GM12878 (cell line): Measurements from ENCODE around the gene ZNF423. TPM values are rescaled to one million over a fixed set of nuclear protein-coding genes. Genes with fewer than 3 reads are reported as not detected.

Experiments
- ATAC-seq: fragments of 200-7000 bp; cut with Tn5 transposase; 3 replicates; pipeline ENCODE4 v1.9.1; 2020; ENCODE audit warnings: mild to moderate bottlenecking, moderate library complexity
- BruUV-seq: library from RNA; stranded (reverse); fragments of 400-500 nt; replicated peaks from 2 replicates; lab custom pipeline; 2021; lab: Mats Ljungman, UMichigan
- CTCF ChIA-PET: fragments of 300-600 bp; sonication (Branson Sonifier 250); formaldehyde crosslinking; extraction: SDS; loops from one replicate; lab custom pipeline; 2021; ENCODE audit warnings: inconsistent platforms; lab: Yijun Ruan, JAX
- POLR2A ChIA-PET: fragments of 350-600 bp; formaldehyde crosslinking; extraction: SDS; loops from one replicate; lab custom pipeline; 2021; ENCODE audit warnings: inconsistent platforms; lab: Charles Lee
- RAD21 ChIA-PET: fragments of 300-600 bp; sonication (Branson Sonifier 250); formaldehyde crosslinking; loops from one replicate; lab custom pipeline; 2023; ENCODE audit warnings: antibody characterized with exemption; ENCODE audit not compliant: unreplicated experiment; lab: Charles Lee
- SMC1A ChIA-PET: fragments of 300-600 bp; sonication (Branson Sonifier 250); formaldehyde crosslinking; loops from one replicate; lab custom pipeline; 2023; ENCODE audit not compliant: unreplicated experiment, uncharacterized antibody; lab: Charles Lee
- DNase-seq: peaks from one replicate; pipeline ENCODE4 v3.0.0-alpha.2; 2011; ENCODE audit warnings: low read depth, low spot score
- FAIRE-seq: peaks from 3 replicates; lab custom pipeline; 2011; peaks lifted over from hg19 to GRCh38; lab: Jason Lieb, UNC
- H2AFZ ChIP-seq: 2 replicates; pipeline ENCODE4 v1.6.0; 2011; ENCODE audit warnings: low read depth, low read length, control low read depth; ENCODE audit not compliant: control insufficient read depth
- H3K27ac ChIP-seq: 2 replicates; pipeline ENCODE4 v1.5.1; 2011; ENCODE audit warnings: control low read depth; ENCODE audit not compliant: control insufficient read depth, insufficient read depth
- H3K27me3 ChIP-seq, 2 experiments: replicated peaks in 1 of 2; 2 replicates each; pipeline versions ENCODE4 v1.6.0 to v1.6.1; 2011; ENCODE audit warnings: low read length in 1 of 2; ENCODE audit not compliant: control insufficient read depth in 2 of 2, insufficient read depth in 2 of 2
- H3K36me3 ChIP-seq, 2 experiments: 2 replicates each; pipeline ENCODE4 v1.5.1; 2011; ENCODE audit warnings: low read length in 1 of 2; ENCODE audit not compliant: control insufficient read depth in 2 of 2, insufficient read depth in 2 of 2
- H3K4me1 ChIP-seq: 2 replicates; pipeline ENCODE4 v1.6.1; 2011; ENCODE audit warnings: mild to moderate bottlenecking, low read length, moderate library complexity, mixed read lengths; ENCODE audit not compliant: control insufficient read depth, insufficient read depth
- H3K4me2 ChIP-seq: 2 replicates; pipeline ENCODE4 v1.6.0; 2011; ENCODE audit warnings: control low read depth; ENCODE audit not compliant: control insufficient read depth, insufficient read depth
- H3K4me3 ChIP-seq: fragments of 200-600 bp; sonication (generic); 2 replicates; pipeline ENCODE4 v1.5.1; 2016
- H3K79me2 ChIP-seq: 2 replicates; pipeline ENCODE4 v1.6.0; 2011; ENCODE audit warnings: low read length; ENCODE audit not compliant: control insufficient read depth, insufficient read depth
- H3K9ac ChIP-seq: 2 replicates; pipeline ENCODE4 v1.8.0; 2011; ENCODE audit warnings: low read length, control low read depth, mixed read lengths; ENCODE audit not compliant: control insufficient read depth, insufficient read depth
- H3K9me3 ChIP-seq: replicated peaks from 3 replicates; pipeline ENCODE4 v1.5.1; 2011; ENCODE audit warnings: mild to moderate bottlenecking, low read length; ENCODE audit not compliant: control insufficient read depth, insufficient read depth
- H4K20me1 ChIP-seq: 2 replicates; pipeline ENCODE4 v1.6.0; 2011; ENCODE audit not compliant: control insufficient read depth, insufficient read depth
- BRCA1 ChIP-seq: IDR thresholded peaks from 2 replicates; pipeline ENCODE4 v1.6.1; 2011; ENCODE audit warnings: low read depth, low read length, improper control_type of control experiment
- EGR1 ChIP-seq, 2 experiments: IDR thresholded peaks; 1 replicate in 1 of 2; 2 replicates in 1 of 2; pipeline ENCODE4 v1.6.1; 2011 to 2012; ENCODE audit warnings: low read depth in 2 of 2, low read length in 2 of 2, borderline replicate concordance in 1 of 2, mild to moderate bottlenecking in 1 of 2, moderate library complexity in 1 of 2
- HCFC1 ChIP-seq: fragments of 150-350 bp; IDR thresholded peaks from 2 replicates; pipeline ENCODE4 v1.6.1; 2014; ENCODE audit warnings: low read length
- HDAC2 ChIP-seq: fragments of 200-600 bp; sonication (generic); IDR thresholded peaks from 2 replicates; pipeline ENCODE4 v1.6.1; 2017
- NFXL1 ChIP-seq: fragments of 450-650 bp; IDR thresholded peaks from 2 replicates; pipeline ENCODE4 v1.6.1; 2017; ENCODE audit warnings: antibody characterized with exemption, mild to moderate bottlenecking, borderline replicate concordance
- NR2F1 ChIP-seq: fragments of 450-650 bp; conservative IDR thresholded peaks from 2 replicates; pipeline ENCODE4 v1.6.1; 2017; ENCODE audit warnings: mild to moderate bottlenecking
- REST ChIP-seq: IDR thresholded peaks from 2 replicates; pipeline ENCODE4 v1.6.1; 2012; ENCODE audit warnings: mild to moderate bottlenecking, low read depth, low read length
- SPI1 ChIP-seq: IDR thresholded peaks from 2 replicates; pipeline ENCODE4 v1.6.1; 2011; ENCODE audit warnings: low read depth, mild to moderate bottlenecking, low read length, moderate library complexity, borderline replicate concordance; ENCODE audit not compliant: insufficient read depth
- SUPT20H ChIP-seq: IDR thresholded peaks from 2 replicates; pipeline ENCODE4 v1.6.1; 2011; ENCODE audit warnings: low read depth, mild to moderate bottlenecking, low read length, moderate library complexity, borderline replicate concordance; ENCODE audit not compliant: control insufficient read depth
- WGBS: methylation state at CpG from one replicate; pipeline ENCODE4 v1.1.6; 2016; ENCODE audit warnings: low lambda C conversion rate; ENCODE audit not compliant: insufficient replicate concordance, insufficient coverage; ENCODE audit errors: missing lambda C conversion rate; 5-methylcytosine and 5-hydroxymethylcytosine counted together
- in situ Hi-C: fragments of 300-500 bp; cut with MboI; formaldehyde crosslinking; loops from 9 replicates; pipeline ENCODE4 v1.14.3; 2018; ENCODE audit warnings: mixed read lengths
- intact Hi-C: fragments of 100-400 bp; cut with micrococcal nuclease; formaldehyde crosslinking; loops from one replicate; pipeline ENCODE4 v1.14.2; 2022; ENCODE audit not compliant: unreplicated experiment
- polyA plus RNA-seq, 11 experiments: library from polyadenylated mRNA; depleted of rRNA in 4 of 11; unstranded in 6 of 11; stranded (reverse) in 5 of 11; fragments of >200 nt; fragmentation: Nextera tagmentation in 4 of 11; fragmentation: Illumina TruSeq in 1 of 11; extraction: Ambion mirVana in 4 of 11; extraction: Trizol in 1 of 11; gene quantifications; 1 replicate in 1 of 11; 2 replicates in 10 of 11; pipeline versions ENCODE4 v1.2.1 to v1.2.3, GENCODE V29; 2011 to 2016; ENCODE audit warnings: inconsistent platforms in 2 of 11, missing spikeins in 2 of 11, low read depth in 1 of 11
- total RNA-seq, 4 experiments: library from RNA; depleted of rRNA in 3 of 4; stranded (reverse); fragments of >200 nt in 3 of 4; fragmentation: Illumina TruSeq in 1 of 4; extraction: Trizol in 1 of 4; gene quantifications; 2 replicates each; pipeline versions ENCODE4 v1.2.1 to v1.2.3, GENCODE V29; 2013 to 2021
- TF ChIP-seq, protein P1 (sequence below): IDR thresholded peaks from 2 replicates; pipeline ENCODE4 v1.6.1; 2012; ENCODE audit warnings: low read depth, low read length, improper control_type of control experiment

ZNF423 gene
- total and polyA plus RNA-seq, 10 of the 15 experiments (the other 5 are each of a cell fraction or from before 2014, with no cell fraction given): 0.03 to 0.64 (median 0.10) TPM

DNA sequence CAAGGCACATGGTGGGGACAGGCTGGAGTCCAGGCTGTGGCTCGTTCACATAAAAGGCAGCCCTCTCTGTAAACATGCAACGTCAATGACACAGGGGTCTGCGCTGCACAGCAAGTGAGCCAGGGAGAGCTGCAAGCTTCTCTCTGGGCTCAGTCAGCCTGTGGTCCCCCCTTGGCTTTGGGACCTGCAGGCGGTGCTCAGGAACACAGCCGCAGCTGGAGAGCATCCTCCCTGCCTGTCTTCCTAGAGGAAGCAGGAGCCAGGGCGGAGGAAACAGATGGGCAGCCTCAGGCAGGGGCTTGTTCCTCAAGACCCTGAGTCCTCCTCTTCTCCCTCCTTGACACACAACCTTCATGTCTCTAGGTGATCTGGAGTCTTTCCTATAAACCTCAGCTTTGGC is 254.3 kb downstream of the ZNF423 start (continued):
- TF ChIP-seq NR2F1 (no peak), BRCA1 (no peak), REST (no peak), HDAC2 (no peak), HCFC1 (no peak)
- TF ChIP-seq, protein P1, sequence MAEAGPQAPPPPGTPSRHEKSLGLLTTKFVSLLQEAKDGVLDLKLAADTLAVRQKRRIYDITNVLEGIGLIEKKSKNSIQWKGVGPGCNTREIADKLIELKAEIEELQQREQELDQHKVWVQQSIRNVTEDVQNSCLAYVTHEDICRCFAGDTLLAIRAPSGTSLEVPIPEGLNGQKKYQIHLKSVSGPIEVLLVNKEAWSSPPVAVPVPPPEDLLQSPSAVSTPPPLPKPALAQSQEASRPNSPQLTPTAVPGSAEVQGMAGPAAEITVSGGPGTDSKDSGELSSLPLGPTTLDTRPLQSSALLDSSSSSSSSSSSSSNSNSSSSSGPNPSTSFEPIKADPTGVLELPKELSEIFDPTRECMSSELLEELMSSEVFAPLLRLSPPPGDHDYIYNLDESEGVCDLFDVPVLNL: no peak

DNA sequence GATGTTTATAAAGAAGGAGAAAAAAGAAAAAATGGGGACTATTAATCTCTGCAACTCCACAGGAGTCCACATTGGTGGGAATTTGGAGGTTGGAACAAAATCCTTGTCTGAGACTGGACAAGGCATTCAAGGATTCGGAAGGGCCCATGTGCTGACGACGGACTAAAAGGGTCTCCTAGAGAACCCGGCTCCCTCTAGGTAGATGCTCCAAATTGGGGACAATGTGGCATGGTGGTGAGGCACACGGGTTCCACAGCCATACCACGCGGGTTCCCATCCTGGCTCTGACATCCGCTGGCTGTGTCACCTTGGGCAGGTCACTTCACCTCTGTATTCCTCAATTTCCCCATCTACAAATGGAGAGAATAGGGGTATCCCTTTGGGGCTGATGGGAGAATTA is 254.9 kb downstream of the ZNF423 start:
- BruUV-seq: no TSS peak
- H3K9me3 ChIP-seq: no peaks in the 10 kb centered on the region
- no peaks in the 10 kb centered on the region for H3K36me3 ChIP-seq
- TF ChIP-seq SPI1: no peak
- no peak for TF ChIP-seq EGR1 (IDR thresholded peaks at IDR 0.05; ENCODE audit: borderline replicate concordance in 1 of 2, low read depth in 2 of 2, low read length in 2 of 2)
- TF ChIP-seq NFXL1: no peak
- no peak for TF ChIP-seq SUPT20H
- no peak overlapping the region for H2AFZ ChIP-seq
- in situ Hi-C loops: no loop called here
- FAIRE-seq (no peak), ATAC-seq (no peak), DNase-seq (no peak)
- H3K9ac ChIP-seq: no peak overlapping the region
- peaks cover 38% of the 10 kb centered on the region for H3K4me1 ChIP-seq
- H3K4me3 ChIP-seq: no peak overlapping the region
- H3K4me2 ChIP-seq: no peak overlapping the region
- H3K27ac ChIP-seq: no peak overlapping the region
- H3K79me2 ChIP-seq: no peaks in the 10 kb centered on the region
- no peaks in the 10 kb centered on the region for H3K27me3 ChIP-seq
- intact Hi-C loops: no loop called here
- H4K20me1 ChIP-seq: no peaks in the 10 kb centered on the region
- ChIA-PET CTCF (no interaction called here), SMC1A (no interaction called here), POLR2A (no interaction called here), RAD21 (no interaction called here)
- WGBS: 76% methylated on average over 8 of the region's 8 CpGs
